Right lobe of liver (tissue), 6 donors: ENCODE measurements around the gene MYBL2. TPM values are rescaled to one million over a fixed set of nuclear protein-coding genes. Genes with fewer than 3 reads are reported as not detected.

Experiments
- ATAC-seq, 4 donors: fragments of 200-7000 bp; cut with Tn5 transposase; one replicate each; pipeline ENCODE4 v1.9.1; 2020; ENCODE audit warnings: mild to moderate bottlenecking in 4 of 4, moderate library complexity in 4 of 4
- DNase-seq, 3 donors: peaks; one replicate each; pipeline ENCODE4 v3.0.0-alpha.2; 2020
- H3K27ac ChIP-seq, 3 donors: fragments of 200-600 bp; one replicate each; pipeline ENCODE4 v1.8.0; 2022
- H3K27me3 ChIP-seq, 2 donors: fragments of 200-600 bp; one replicate each; pipeline ENCODE4 v1.8.0; 2022
- H3K36me3 ChIP-seq, 4 donors: fragments of 200-600 bp; sonication (generic) in 1 of 4; one replicate each; pipeline versions ENCODE4 v1.5.1 to v1.8.0; 2017 to 2022; ENCODE audit warnings: control low read depth in 1 of 4
- H3K4me1 ChIP-seq, 4 donors: fragments of 200-600 bp; sonication (generic) in 1 of 4; one replicate each; pipeline versions ENCODE4 v1.5.1 to v1.8.0; 2017 to 2022; ENCODE audit warnings: control low read depth in 1 of 4
- H3K4me3 ChIP-seq, 3 donors: fragments of 200-600 bp; one replicate each; pipeline ENCODE4 v1.8.0; 2022
- H3K9me3 ChIP-seq, 4 donors: fragments of 200-600 bp; sonication (generic) in 1 of 4; one replicate each; pipeline versions ENCODE4 v1.5.1 to v1.8.0; 2017 to 2022; ENCODE audit warnings: control low read depth in 1 of 4
- POLR2A ChIP-seq: fragments of 450-650 bp; IDR thresholded peaks from one replicate; pipeline ENCODE4 v1.6.1; 2017; ENCODE audit warnings: antibody characterized with exemption, mild to moderate bottlenecking
- WGBS: methylation state at CpG from one replicate; pipeline ENCODE4 v1.1.6; 2018; ENCODE audit warnings: low coverage, low lambda C conversion rate; ENCODE audit not compliant: insufficient coverage; ENCODE audit errors: missing lambda C conversion rate; 5-methylcytosine and 5-hydroxymethylcytosine counted together
- intact Hi-C, 2 donors: fragments of 100-400 bp; cut with DNase I; formaldehyde crosslinking; loops; one replicate each; pipeline versions ENCODE4 v1.11.2 to v1.14.1; 2022
- total RNA-seq, 6 experiments: library from RNA; depleted of rRNA in 2 of 6; stranded (reverse); fragments of >200 nt in 2 of 6; fragmentation: NEBNext Ultra II Directional in 3 of 6; extraction: Animal tissue kit (Norgen Biotek cat#: 25700) in 3 of 6; gene quantifications; one replicate each; pipeline versions ENCODE4 v1.1.0 to v1.2.4, GENCODE V29; 2016 to 2023
- TF ChIP-seq, protein P1 (sequence below), 4 donors: fragments of 200-600 bp in 3 of 4; fragments of 450-650 bp in 1 of 4; IDR thresholded peaks; one replicate each; pipeline versions ENCODE4 v1.5.1 to v1.8.0; 2016 to 2022; ENCODE audit warnings: antibody characterized with exemption in 4 of 4, mild to moderate bottlenecking in 2 of 4
- donor health status: DM: no; HTN: yes; CAD: no.
- donor health status: DM: no; HTN: no; CAD: no.
- donor health status: DM: no; HTN: no; CAD: no.
- donor health status: DM: no; HTN: yes; CAD: no.
- donor health status: DM: no; HTN: yes; CAD: no.

Gene MYBL2
- total RNA-seq, 6 experiments from 2014 or later, result 0.44 to 3.5 (median 1.8) TPM; not detected in 1

DNA sequence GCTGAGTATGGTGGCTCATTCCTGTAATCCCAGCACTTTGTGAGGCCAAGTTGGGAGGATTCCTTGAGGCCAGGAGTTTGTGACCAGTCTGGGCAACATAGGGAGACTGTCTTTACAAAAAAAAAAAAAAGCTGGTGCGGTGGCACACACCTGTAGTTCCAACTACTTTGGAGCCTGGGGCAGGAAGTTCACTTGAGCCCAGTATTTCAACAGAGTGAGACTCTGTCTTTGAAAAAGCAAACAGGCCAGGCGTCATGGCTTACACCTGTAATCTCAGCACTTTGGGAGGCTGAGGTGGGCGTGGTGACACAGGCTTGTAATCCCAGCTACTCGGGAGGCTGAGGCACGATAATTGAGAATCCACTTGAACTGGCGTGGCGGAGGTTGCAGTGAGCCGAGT is 28.7 kb downstream of the MYBL2 start:
- Histone ChIP-seq H3K4me3 (no peak overlapping the region), H3K4me1 (no peaks in the 10 kb centered on the region), H3K27ac (no peak overlapping the region), H3K27me3 (no peaks in the 10 kb centered on the region), H3K36me3 (no peaks in the 10 kb centered on the region), H3K9me3 (no peaks in the 10 kb centered on the region)
- 56% methylated on average over 5 of the region's 8 CpGs for WGBS
- TF ChIP-seq, protein P1, sequence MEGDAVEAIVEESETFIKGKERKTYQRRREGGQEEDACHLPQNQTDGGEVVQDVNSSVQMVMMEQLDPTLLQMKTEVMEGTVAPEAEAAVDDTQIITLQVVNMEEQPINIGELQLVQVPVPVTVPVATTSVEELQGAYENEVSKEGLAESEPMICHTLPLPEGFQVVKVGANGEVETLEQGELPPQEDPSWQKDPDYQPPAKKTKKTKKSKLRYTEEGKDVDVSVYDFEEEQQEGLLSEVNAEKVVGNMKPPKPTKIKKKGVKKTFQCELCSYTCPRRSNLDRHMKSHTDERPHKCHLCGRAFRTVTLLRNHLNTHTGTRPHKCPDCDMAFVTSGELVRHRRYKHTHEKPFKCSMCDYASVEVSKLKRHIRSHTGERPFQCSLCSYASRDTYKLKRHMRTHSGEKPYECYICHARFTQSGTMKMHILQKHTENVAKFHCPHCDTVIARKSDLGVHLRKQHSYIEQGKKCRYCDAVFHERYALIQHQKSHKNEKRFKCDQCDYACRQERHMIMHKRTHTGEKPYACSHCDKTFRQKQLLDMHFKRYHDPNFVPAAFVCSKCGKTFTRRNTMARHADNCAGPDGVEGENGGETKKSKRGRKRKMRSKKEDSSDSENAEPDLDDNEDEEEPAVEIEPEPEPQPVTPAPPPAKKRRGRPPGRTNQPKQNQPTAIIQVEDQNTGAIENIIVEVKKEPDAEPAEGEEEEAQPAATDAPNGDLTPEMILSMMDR (IDR thresholded peaks at IDR 0.05), result no peak
- TF ChIP-seq POLR2A, result no peak
- ATAC-seq (peak in 2 of 4 donors; percentile 50 to 63), DNase-seq (no peak)
- intact Hi-C loops, result loop anchor here in 1 of 2 donors (10.0 kb wide), 1 partner anchor 161 kb away; no protein-coding TSS in a partner anchor

- Histone ChIP-seq H3K36me3 (no peaks in the 10 kb centered on the region), H3K9me3 (no peaks in the 10 kb centered on the region), H3K27me3 (no peaks in the 10 kb centered on the region), H3K4me3 (no peak overlapping the region), H3K27ac (no peak overlapping the region), H3K4me1 (no peaks in the 10 kb centered on the region)
- DNase-seq, result no peak
- TF ChIP-seq, protein P1 (IDR thresholded peaks at IDR 0.05), result no peak
- TF ChIP-seq POLR2A, result no peak
- no peak for ATAC-seq
- intact Hi-C loops, result loop anchor here in 1 of 2 donors (10.0 kb wide), 1 partner anchor 165 kb away; no protein-coding TSS in a partner anchor
- 90% methylated on average over 2 of the region's 8 CpGs for WGBS
Observed at GRCh38 chr20:43699941-43700565, 33.1 kb downstream of the MYBL2 start.

- no peak overlapping the region for H3K4me3 ChIP-seq
- TF ChIP-seq, protein P1 (IDR thresholded peaks at IDR 0.05), result no peak
- TF ChIP-seq POLR2A, result no peak
- no peaks in the 10 kb centered on the region for H3K27me3 ChIP-seq
- ATAC-seq (no peak), DNase-seq (no peak)
- H3K36me3 ChIP-seq, result no peaks in the 10 kb centered on the region
- H3K4me1 ChIP-seq, result no peaks in the 10 kb centered on the region
- H3K9me3 ChIP-seq, result no peaks in the 10 kb centered on the region
- intact Hi-C loops, result no loop called here
- no peak overlapping the region for H3K27ac ChIP-seq
- 85% methylated on average over 5 of the region's 8 CpGs for WGBS
Observed at GRCh38 chr20:43700627-43701026, 33.7 kb downstream of the MYBL2 start.

- TF ChIP-seq, protein P1 (IDR thresholded peaks at IDR 0.05), result no peak
- no peak for TF ChIP-seq POLR2A
- no peak for DNase-seq
- Histone ChIP-seq H3K27me3 (no peaks in the 10 kb centered on the region), H3K4me3 (no peak overlapping the region), H3K36me3 (no peaks in the 10 kb centered on the region), H3K4me1 (no peaks in the 10 kb centered on the region), H3K9me3 (no peaks in the 10 kb centered on the region), H3K27ac (no peak overlapping the region)
- no CpG with 5 or more reads among the region's 14 CpGs for WGBS
- peak in 1 of 4 donors; percentile 28 for ATAC-seq
- intact Hi-C loops, result no loop called here
Observed at GRCh38 chr20:43702502-43702901, 35.6 kb downstream of the MYBL2 start.
